ENCODE measurements around the gene ARHGAP26. TPM values are rescaled to one million over a fixed set of nuclear protein-coding genes. Genes with fewer than 3 reads are reported as not detected.

The ARHGAP26 gene
- total RNA-seq, 1 experiment from 2014 or later: 79.8 TPM

DNA sequence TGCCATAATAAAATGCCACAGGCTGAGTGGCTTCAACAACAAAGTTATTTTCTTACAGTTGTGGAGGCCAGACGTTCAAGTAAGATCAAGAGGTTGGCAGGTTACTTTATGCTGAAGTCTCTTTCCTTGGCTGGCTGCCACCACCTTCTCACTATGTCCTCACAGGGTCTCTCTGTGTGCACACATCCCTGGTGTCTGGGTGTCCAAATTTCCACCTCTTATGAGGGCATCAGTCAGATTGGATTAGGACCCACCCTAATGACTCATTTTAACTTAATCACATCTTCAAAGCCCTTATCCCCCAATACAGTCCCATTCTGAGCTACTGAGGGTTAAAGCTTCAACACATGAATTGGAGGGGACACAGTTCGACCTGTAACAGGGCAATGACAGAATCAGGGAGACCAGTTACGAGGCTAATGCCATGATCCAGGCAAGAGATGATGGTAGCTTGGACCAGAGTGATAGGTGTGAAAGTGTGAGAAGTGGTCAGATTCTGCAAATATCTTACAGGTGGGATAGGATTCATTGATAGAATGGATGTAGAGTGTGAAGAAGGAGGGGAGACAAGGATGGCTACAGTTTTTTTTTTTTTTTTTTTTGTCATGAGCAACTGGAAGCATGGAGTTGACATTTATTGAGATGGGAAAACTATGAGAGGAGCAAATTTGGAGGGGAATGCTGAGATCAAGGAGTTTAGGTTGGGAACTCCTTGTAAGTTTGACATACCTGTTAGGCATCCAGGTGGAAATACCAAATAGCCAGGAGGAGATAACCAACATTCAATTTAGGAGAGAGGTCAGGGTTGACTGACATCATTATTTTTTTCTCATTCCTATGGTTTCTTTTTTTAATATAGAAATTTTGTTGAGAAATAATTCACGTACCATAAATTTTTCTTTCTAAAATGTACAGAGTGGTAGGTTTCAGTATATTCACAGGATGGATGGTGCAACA is 44.7 kb upstream of the ARHGAP26 start:
- no peak overlapping the region for H3K4me3 Mint-ChIP-seq (ENCODE audit: unreplicated experiment)
- H3K27me3 Mint-ChIP-seq (ENCODE audit: insufficient read depth, unreplicated experiment): no peaks in the 10 kb centered on the region
- no peaks in the 10 kb centered on the region for H3K9me3 Mint-ChIP-seq (ENCODE audit: unreplicated experiment)
- ChIA-PET CTCF (interaction anchor here (0.5 kb wide), 1 partner anchor 721 kb away, joined by 3 read pairs; no protein-coding TSS in a partner anchor), POLR2A (no interaction called here)
- H3K9me3 ChIP-seq: no peaks in the 10 kb centered on the region
- H3K27ac Mint-ChIP-seq (ENCODE audit: unreplicated experiment): no peak overlapping the region
- BruUV-seq (replicated peaks): no TSS peak
- H3K4me1 Mint-ChIP-seq (ENCODE audit: low read depth, unreplicated experiment): peaks cover 11% of the 10 kb centered on the region
- intact Hi-C loops (cut with micrococcal nuclease; ENCODE audit: unreplicated experiment): no loop called here
- peaks cover 12% of the 10 kb centered on the region for H3K4me1 ChIP-seq
- TF ChIP-seq, protein P1, sequence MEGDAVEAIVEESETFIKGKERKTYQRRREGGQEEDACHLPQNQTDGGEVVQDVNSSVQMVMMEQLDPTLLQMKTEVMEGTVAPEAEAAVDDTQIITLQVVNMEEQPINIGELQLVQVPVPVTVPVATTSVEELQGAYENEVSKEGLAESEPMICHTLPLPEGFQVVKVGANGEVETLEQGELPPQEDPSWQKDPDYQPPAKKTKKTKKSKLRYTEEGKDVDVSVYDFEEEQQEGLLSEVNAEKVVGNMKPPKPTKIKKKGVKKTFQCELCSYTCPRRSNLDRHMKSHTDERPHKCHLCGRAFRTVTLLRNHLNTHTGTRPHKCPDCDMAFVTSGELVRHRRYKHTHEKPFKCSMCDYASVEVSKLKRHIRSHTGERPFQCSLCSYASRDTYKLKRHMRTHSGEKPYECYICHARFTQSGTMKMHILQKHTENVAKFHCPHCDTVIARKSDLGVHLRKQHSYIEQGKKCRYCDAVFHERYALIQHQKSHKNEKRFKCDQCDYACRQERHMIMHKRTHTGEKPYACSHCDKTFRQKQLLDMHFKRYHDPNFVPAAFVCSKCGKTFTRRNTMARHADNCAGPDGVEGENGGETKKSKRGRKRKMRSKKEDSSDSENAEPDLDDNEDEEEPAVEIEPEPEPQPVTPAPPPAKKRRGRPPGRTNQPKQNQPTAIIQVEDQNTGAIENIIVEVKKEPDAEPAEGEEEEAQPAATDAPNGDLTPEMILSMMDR (IDR thresholded peaks at IDR 0.05; ENCODE audit: insufficient read depth in 1 of 2, low read depth in 1 of 2, low read length in 1 of 2, severe bottlenecking in 1 of 2, unreplicated experiment in 1 of 2): no peak
- peaks cover 5% of the 10 kb centered on the region for H3K36me3 Mint-ChIP-seq (ENCODE audit: insufficient read depth, unreplicated experiment)
- no peak overlapping the region for H3K4me3 ChIP-seq (ENCODE audit: low read depth, low read length)
- H3K27me3 ChIP-seq (replicated peaks; ENCODE audit: control insufficient read depth, insufficient read depth, low read length): no peaks in the 10 kb centered on the region
- H3K36me3 ChIP-seq (ENCODE audit: control insufficient read depth, insufficient read depth, low read length): no peaks in the 10 kb centered on the region
- DNase-seq: no peak

DNA sequence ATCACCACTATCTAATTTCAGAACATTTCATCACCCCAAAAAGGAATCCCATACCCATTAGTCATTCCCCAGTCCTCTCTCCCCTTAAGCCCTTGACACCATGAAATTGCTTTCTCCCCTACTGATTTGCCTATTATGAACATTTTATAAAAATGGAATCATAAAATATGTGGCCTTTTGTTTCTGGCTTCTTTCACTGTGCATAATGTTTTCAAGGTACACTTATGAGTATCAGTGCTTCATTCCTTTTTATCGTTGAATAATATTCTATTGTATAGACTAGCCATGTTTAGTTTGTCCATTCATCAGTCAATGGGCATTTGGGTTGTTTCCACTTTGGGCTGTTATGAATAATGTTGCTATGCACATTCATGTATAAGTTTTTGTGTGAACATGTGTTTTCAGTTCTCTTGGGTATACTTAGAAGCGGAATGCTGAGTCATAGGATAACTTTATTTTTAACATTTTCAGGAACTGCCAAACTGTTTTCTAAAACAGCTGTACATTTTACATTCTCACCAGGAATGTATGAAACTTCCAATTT is 43.9 kb upstream of the ARHGAP26 start:
- TF ChIP-seq, protein P1 (IDR thresholded peaks at IDR 0.05; ENCODE audit: insufficient read depth in 1 of 2, low read depth in 1 of 2, low read length in 1 of 2, severe bottlenecking in 1 of 2, unreplicated experiment in 1 of 2): no peak
- POLR2A ChIA-PET: no interaction called here
- Mint-ChIP-seq H3K27me3 (ENCODE audit: insufficient read depth, unreplicated experiment) (no peaks in the 10 kb centered on the region), H3K9me3 (ENCODE audit: unreplicated experiment) (no peaks in the 10 kb centered on the region), H3K4me3 (ENCODE audit: unreplicated experiment) (no peak overlapping the region), H3K4me1 (ENCODE audit: low read depth, unreplicated experiment) (peaks cover 6% of the 10 kb centered on the region), H3K36me3 (ENCODE audit: insufficient read depth, unreplicated experiment) (peaks cover 5% of the 10 kb centered on the region), H3K27ac (ENCODE audit: unreplicated experiment) (no peak overlapping the region)
- Histone ChIP-seq H3K4me3 (ENCODE audit: low read depth, low read length) (no peak overlapping the region), H3K4me1 (peaks cover 5% of the 10 kb centered on the region), H3K27me3 (replicated peaks; ENCODE audit: control insufficient read depth, insufficient read depth, low read length) (no peaks in the 10 kb centered on the region), H3K36me3 (ENCODE audit: control insufficient read depth, insufficient read depth, low read length) (no peaks in the 10 kb centered on the region), H3K9me3 (no peaks in the 10 kb centered on the region)
- CTCF ChIA-PET: no interaction called here
- no TSS peak for BruUV-seq (replicated peaks)
- intact Hi-C loops (cut with micrococcal nuclease; ENCODE audit: unreplicated experiment): no loop called here
- no peak for DNase-seq

DNA sequence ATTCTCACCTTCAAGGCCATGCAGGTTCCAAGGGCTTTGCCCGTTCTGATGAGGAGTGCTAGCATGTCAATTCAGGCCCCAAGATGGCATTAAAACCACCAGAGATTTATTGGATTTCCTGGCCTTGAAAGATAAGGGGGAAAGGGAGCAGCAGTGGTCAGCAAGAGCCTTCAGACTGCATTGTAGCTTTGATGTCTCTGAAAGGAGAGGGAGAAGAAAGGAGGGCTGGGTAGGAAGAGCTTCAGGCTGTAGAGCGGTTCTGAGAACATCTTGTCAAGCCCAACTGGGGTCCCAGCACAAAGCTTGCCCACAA is 42.5 kb upstream of the ARHGAP26 start:
- Histone ChIP-seq H3K4me1 (no peaks in the 10 kb centered on the region), H3K27me3 (replicated peaks; ENCODE audit: control insufficient read depth, insufficient read depth, low read length) (no peaks in the 10 kb centered on the region), H3K36me3 (ENCODE audit: control insufficient read depth, insufficient read depth, low read length) (no peaks in the 10 kb centered on the region), H3K9me3 (no peaks in the 10 kb centered on the region), H3K4me3 (ENCODE audit: low read depth, low read length) (no peak overlapping the region)
- peaks cover 6% of the 10 kb centered on the region for H3K4me1 Mint-ChIP-seq (ENCODE audit: low read depth, unreplicated experiment)
- H3K27ac Mint-ChIP-seq (ENCODE audit: unreplicated experiment): no peak overlapping the region
- H3K36me3 Mint-ChIP-seq (ENCODE audit: insufficient read depth, unreplicated experiment): peaks cover 5% of the 10 kb centered on the region
- H3K9me3 Mint-ChIP-seq (ENCODE audit: unreplicated experiment): no peaks in the 10 kb centered on the region
- ChIA-PET POLR2A (no interaction called here), CTCF (interaction anchor here (0.9 kb wide), 2 partner anchors 15 to 188 kb away, joined by 4 to 5 read pairs; no protein-coding TSS in a partner anchor)
- DNase-seq: no peak
- H3K27me3 Mint-ChIP-seq (ENCODE audit: insufficient read depth, unreplicated experiment): no peaks in the 10 kb centered on the region
- TF ChIP-seq, protein P1 (IDR thresholded peaks at IDR 0.05; ENCODE audit: insufficient read depth in 1 of 2, low read depth in 1 of 2, low read length in 1 of 2, severe bottlenecking in 1 of 2, unreplicated experiment in 1 of 2): no peak
- BruUV-seq (replicated peaks): no TSS peak
- no peak overlapping the region for H3K4me3 Mint-ChIP-seq (ENCODE audit: unreplicated experiment)
- intact Hi-C loops (cut with micrococcal nuclease; ENCODE audit: unreplicated experiment): no loop called here
